Coronary artery (tissue), 2 donors: ENCODE results near the gene TSC1.

ENCODE experiments used
- DNase-seq: peaks from one replicate; pipeline ENCODE4 v3.0.0-alpha.2; 2017; ENCODE audit warnings: low spot score
- H3K27ac ChIP-seq, 2 donors: fragments of 200-600 bp; sonication (generic); one replicate each; pipeline ENCODE4 v1.5.1; 2016 to 2019
- H3K4me3 ChIP-seq: fragments of 200-600 bp; sonication (generic); 2 replicates; pipeline ENCODE4 v1.5.1; 2016; ENCODE audit warnings: mild to moderate bottlenecking, moderate library complexity
- TF ChIP-seq, protein P1 (sequence below): fragments of 200-600 bp; sonication (generic); IDR thresholded peaks from one replicate; pipeline ENCODE4 v1.5.1; 2019; ENCODE audit warnings: antibody characterized with exemption

The TSC1 gene

DNA sequence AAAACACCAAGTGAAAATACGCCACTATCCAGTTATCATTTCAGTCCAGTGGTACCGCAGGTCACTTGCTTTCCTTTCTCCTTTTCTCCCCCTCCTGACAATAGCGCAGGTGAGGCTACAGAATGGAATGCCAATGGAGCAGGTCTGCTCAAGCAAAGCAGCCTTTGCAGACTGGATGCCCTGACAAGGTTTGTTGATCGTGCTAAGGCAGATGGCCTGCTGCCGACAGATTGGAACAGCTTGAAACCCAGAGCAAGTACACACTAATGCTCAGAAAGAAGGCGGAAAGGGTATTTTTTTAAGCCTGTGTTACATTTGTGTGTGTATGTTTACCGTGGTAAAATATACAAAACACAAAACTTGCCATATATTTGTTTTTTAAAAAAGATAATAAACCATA is 46.4 kb downstream of the TSC1 start:
- H3K4me3 ChIP-seq: no peak overlapping the region
- TF ChIP-seq, protein P1, sequence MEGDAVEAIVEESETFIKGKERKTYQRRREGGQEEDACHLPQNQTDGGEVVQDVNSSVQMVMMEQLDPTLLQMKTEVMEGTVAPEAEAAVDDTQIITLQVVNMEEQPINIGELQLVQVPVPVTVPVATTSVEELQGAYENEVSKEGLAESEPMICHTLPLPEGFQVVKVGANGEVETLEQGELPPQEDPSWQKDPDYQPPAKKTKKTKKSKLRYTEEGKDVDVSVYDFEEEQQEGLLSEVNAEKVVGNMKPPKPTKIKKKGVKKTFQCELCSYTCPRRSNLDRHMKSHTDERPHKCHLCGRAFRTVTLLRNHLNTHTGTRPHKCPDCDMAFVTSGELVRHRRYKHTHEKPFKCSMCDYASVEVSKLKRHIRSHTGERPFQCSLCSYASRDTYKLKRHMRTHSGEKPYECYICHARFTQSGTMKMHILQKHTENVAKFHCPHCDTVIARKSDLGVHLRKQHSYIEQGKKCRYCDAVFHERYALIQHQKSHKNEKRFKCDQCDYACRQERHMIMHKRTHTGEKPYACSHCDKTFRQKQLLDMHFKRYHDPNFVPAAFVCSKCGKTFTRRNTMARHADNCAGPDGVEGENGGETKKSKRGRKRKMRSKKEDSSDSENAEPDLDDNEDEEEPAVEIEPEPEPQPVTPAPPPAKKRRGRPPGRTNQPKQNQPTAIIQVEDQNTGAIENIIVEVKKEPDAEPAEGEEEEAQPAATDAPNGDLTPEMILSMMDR: no peak
- H3K27ac ChIP-seq: no peak overlapping the region
- DNase-seq: no peak

- TF ChIP-seq, protein P1: no peak
- no peak overlapping the region for H3K27ac ChIP-seq
- no peak overlapping the region for H3K4me3 ChIP-seq
- no peak for DNase-seq
Measured at GRCh38 chr9:132896906-132897305, 47.5 kb downstream of the TSC1 start.

- no peak for DNase-seq
- Histone ChIP-seq H3K4me3 (no peak overlapping the region), H3K27ac (no peak overlapping the region)
- TF ChIP-seq, protein P1: no peak
Measured at GRCh38 chr9:132896264-132896663, 48.2 kb downstream of the TSC1 start.

DNA sequence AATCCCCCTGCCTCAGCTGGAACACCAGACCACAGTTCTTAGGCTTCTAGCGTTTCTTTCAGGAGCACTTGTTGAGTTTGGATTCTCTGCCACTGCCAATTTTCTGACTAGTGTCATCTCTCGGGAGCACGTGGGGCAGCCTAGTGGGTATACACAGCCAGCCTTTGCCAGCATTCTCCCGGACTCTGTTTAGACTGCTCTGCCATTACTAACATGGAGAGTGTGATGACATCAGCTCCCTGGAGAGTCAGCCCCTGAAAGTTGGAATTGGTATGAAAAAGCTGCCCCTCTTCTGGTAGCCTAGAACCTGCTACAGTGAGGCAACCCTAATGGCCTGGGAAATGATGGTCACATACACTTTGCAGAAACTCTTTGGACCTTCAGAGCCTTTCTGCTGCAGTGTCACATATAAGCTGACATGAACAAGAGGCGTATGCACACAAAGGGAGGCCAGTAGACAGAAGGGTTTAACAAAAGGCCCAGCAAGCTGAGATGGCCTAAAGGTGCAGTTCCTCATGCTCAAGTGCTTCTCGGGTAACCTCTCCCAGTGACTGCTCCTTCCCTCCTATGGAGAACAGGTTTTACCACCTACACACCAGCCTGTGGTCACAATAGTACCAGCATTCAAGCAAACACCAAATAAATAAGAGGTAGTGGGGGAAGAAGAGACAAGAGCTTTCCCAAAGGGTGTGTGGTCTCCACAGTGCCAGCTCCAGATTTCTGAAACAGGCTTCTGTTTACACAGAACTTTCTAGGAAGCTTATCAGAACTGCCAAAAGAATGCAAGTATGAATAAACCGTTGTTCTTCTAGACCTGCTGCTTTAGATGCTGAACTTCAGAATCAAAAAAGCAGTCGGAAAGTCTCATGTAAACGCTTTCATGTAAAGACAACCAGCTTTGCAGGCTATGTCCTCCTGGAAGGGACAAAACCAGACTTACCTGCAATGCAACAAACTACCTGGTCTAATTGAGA is 49.3 kb downstream of the TSC1 start:
- no peak overlapping the region for H3K4me3 ChIP-seq
- TF ChIP-seq, protein P1: no peak
- no peak overlapping the region for H3K27ac ChIP-seq
- DNase-seq: peak; percentile 41

DNA sequence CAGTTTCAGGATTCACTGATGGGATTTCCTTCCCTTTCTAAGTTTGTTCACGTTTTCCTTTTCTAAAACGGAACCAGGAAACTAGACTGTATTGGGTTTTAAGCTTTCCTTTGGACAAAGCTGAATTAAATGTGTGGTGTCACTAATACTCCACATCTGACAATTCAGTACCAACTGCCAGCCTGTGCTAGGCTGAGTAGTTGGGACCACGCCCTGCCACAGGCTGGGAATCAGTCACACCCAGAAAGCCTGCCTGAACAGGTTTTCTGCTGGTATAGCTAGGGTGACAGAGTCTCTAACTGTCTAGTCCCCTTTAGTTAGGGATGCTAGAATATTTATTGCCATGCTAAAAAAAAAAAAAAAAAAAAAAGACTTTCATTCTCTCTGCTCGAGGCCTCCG is 50.1 kb downstream of the TSC1 start:
- DNase-seq: no peak
- Histone ChIP-seq H3K27ac (no peak overlapping the region), H3K4me3 (no peak overlapping the region)
- TF ChIP-seq, protein P1: no peak

GRCh38 chr9:132892400-132892799 is 52.0 kb downstream of the TSC1 start:
- TF ChIP-seq, protein P1: no peak
- H3K4me3 ChIP-seq: no peak overlapping the region
- no peak overlapping the region for H3K27ac ChIP-seq
- DNase-seq: peak; percentile 57

GRCh38 chr9:132888151-132888550 is 56.3 kb downstream of the TSC1 start:
- H3K27ac ChIP-seq: no peak overlapping the region
- no peak overlapping the region for H3K4me3 ChIP-seq
- no peak for DNase-seq
- TF ChIP-seq, protein P1: no peak
